Amniotic stem cell (primary cell): Measurements from ENCODE around the gene MPRIP.

Source experiments
- DNase-seq: peaks from one replicate; lab custom pipeline; 2025; lab: John Stamatoyannopoulos, UW

Gene MPRIP

GRCh38 chr17:17070931-17071330, 28.7 kb downstream of the MPRIP start:
- DNase-seq, result no peak

GRCh38 chr17:17071531-17072360, 29.5 kb downstream of the MPRIP start:
- DNase-seq, result no peak

- DNase-seq, result no peak
These were observed 30.3 kb downstream of the MPRIP start for GRCh38 chr17:17072546-17072945.

- no peak for DNase-seq
These were observed 30.8 kb downstream of the MPRIP start for GRCh38 chr17:17073030-17073564.

GRCh38 chr17:17073581-17074403, 31.5 kb downstream of the MPRIP start:
- no peak for DNase-seq

- no peak for DNase-seq
These were observed 33.0 kb downstream of the MPRIP start for GRCh38 chr17:17075125-17075781.

- no peak for DNase-seq
These were observed 33.8 kb downstream of the MPRIP start for GRCh38 chr17:17076066-17076465.

- DNase-seq, result no peak
These were observed 34.8 kb downstream of the MPRIP start for GRCh38 chr17:17077101-17077500.

- no peak for DNase-seq
These were observed 35.8 kb downstream of the MPRIP start for GRCh38 chr17:17077861-17078732.

GRCh38 chr17:17078832-17079231, 36.6 kb downstream of the MPRIP start:
- no peak for DNase-seq

- no peak for DNase-seq
These were observed 37.1 kb downstream of the MPRIP start for GRCh38 chr17:17079336-17079735.

- DNase-seq, result no peak
These were observed 37.5 kb downstream of the MPRIP start for GRCh38 chr17:17079761-17080160.

GRCh38 chr17:17080181-17080631, 37.9 kb downstream of the MPRIP start:
- DNase-seq, result no peak

GRCh38 chr17:17080781-17081180, 38.5 kb downstream of the MPRIP start:
- DNase-seq, result no peak

GRCh38 chr17:17081304-17081940, 39.2 kb downstream of the MPRIP start:
- no peak for DNase-seq

GRCh38 chr17:17082878-17083277, 40.6 kb downstream of the MPRIP start:
- no peak for DNase-seq

- DNase-seq, result no peak
These were observed 42.1 kb downstream of the MPRIP start for GRCh38 chr17:17084317-17084835.

- no peak for DNase-seq
These were observed 42.7 kb downstream of the MPRIP start for GRCh38 chr17:17084941-17085340.

GRCh38 chr17:17086585-17086984, 44.3 kb downstream of the MPRIP start:
- no peak for DNase-seq

GRCh38 chr17:17087424-17088015, 45.3 kb downstream of the MPRIP start:
- no peak for DNase-seq
